Ovary (tissue), 3 donors: ENCODE measurements around the gene PKD2.

Source experiments
- CTCF ChIP-seq, 3 donors: fragments of 450-650 bp in 2 of 3; fragments of 200-600 bp in 1 of 3; IDR thresholded peaks; one replicate each; pipeline versions ENCODE4 v1.5.1 to v1.8.0; 2016 to 2022; ENCODE audit warnings: antibody characterized with exemption in 3 of 3, mild to moderate bottlenecking in 1 of 3
- EP300 ChIP-seq: sonication (generic); formaldehyde crosslinking; IDR thresholded peaks from one replicate; pipeline ENCODE4 v1.6.1; 2017; ENCODE audit warnings: antibody characterized with exemption
- POLR2A ChIP-seq: fragments of 450-650 bp; IDR thresholded peaks from one replicate; pipeline ENCODE4 v1.6.1; 2017; ENCODE audit warnings: antibody characterized with exemption, mild to moderate bottlenecking, moderate library complexity
- donor health status: DM: no; HTN: no; CAD: no.

GRCh38 chr4:87982446-87983010, 24.9 kb upstream of the PKD2 start:
- TF ChIP-seq CTCF (IDR thresholded peaks at IDR 0.05) (no peak), EP300 (no peak), POLR2A (no peak)
